Left renal cortex interstitium (tissue), 4 donors: ENCODE data around the gene IGSF8. TPM values are rescaled to one million over a fixed set of nuclear protein-coding genes. Genes with fewer than 3 reads are reported as not detected.

Experiments
- DNase-seq, 4 donors: peaks; one replicate each; pipeline ENCODE4 v3.0.0-alpha.2; 2013; ENCODE audit warnings: low read depth in 4 of 4, low spot score in 2 of 4, missing footprints in 1 of 4
- polyA plus RNA-seq, 4 donors: library from polyadenylated mRNA; unstranded; fragments of 120-200 nt; gene quantifications; one replicate each; pipeline ENCODE4 v1.2.1, GENCODE V29; 2013; ENCODE audit not compliant: insufficient read length in 4 of 4

The IGSF8 gene
- polyA plus RNA-seq, 4 donors, result 26.9 to 43.7 (median 38.6) TPM

DNA sequence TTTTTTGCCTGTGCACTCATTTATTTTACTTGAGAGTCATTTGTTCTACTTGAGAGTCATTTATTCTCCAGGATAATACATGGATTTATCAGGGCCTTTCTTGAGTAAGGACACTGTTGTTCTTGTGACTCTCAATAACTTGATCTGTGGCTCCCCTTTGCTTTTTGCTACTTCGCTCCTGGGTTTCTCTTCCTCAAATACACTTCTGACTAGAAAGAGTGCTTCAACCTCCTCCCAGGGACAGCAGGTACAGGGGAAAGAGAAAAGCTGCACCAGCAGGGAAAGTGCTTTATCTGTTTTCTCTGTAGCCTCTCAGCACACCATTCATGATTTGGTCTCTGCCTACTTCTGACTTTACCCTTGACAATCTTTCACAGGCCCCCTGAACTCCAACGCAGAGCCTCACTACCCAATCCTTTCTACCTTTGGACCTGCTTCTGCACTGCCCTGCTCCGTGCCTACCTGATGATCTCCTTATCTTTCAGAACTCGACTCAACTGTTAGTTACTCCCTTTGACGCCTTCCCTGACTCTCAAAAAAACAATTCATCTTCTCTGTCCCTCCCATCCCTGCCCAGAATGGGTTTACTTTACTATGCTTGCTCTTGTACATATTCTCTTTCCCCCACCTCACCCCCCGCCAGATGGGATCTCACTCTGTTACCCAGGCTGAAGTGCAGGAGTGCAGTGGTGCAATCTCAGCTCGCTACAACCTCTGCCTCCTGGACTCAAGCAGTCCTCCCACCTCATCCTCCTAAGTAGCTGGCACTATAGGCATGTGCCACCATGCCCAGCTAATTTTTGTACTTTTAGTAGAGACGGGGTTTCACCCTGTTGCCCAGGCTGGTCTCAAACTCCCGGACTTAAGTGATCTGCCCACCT is 51.1 kb downstream of the IGSF8 start:
- DNase-seq, result no peak

DNA sequence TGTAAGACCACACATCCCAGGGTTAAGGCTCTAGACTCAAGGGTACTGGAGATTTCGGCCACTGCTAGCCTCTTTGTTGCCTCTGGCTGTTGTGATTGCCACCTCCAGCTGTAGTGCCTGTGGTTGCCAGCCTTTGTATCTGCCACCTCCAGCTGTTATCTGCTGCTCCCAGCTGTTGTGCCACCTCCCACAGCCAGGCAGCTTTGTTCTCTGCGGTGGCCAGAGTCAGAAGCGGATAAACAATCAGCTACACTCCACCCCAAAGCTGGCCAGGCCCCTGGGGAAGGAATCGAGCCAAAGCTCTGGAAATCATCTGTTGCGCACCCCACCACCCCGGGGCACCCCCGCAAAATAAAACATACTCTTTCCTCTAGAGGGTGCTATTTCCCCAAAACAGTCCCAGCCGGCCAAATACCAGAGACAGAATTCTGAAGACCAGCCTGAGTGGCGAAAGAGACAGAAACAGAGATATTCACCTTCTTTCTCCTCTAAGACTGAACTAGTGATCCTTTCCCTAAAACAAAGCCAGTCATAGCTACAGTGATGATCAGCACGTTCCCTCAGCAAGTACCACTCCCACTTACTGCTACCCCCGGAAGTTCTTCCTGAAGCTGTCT is 51.8 kb downstream of the IGSF8 start:
- no peak for DNase-seq

DNA sequence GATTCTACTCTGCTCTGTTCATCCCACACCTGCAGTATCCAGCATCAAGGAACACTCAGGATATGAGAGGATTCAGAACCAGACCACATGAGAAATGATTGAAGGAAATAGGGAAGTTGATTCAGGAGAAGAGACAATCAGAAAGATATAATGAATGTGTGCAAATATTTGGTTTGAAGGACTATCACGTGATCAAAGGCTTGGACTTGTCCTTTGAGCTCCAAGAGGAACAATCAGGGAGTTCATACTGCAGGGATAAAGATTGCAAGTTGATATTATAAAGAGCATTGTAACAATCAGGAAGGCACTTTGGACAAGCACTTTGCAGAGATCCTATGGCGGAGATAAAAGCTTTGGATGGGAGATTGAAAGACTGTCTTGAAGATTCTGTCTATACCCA is 52.8 kb downstream of the IGSF8 start:
- no peak for DNase-seq

GRCh38 chr1:160043543-160043942 is 54.9 kb downstream of the IGSF8 start:
- no peak for DNase-seq

Other genes starting within 250 kb of the IGSF8 start
- gene VSIG8, start 236.0 kb downstream of the IGSF8 start, polyA plus RNA-seq, result 1 to 10 TPM in 1 of 4 donors, under 1 TPM in 3; 0.39 to 1.2 (median 0.65) TPM
- gene CFAP45, start 198.5 kb downstream of the IGSF8 start, polyA plus RNA-seq, result 1 to 10 TPM; 3.7 to 5.2 (median 4.3) TPM
- 100 to 1,000 TPM; 124 to 149 (median 130) TPM for gene TAGLN2, start 173.1 kb downstream of the IGSF8 start, polyA plus RNA-seq
- gene IGSF9, start 153.0 kb downstream of the IGSF8 start, polyA plus RNA-seq, result 10 to 100 TPM in 3 of 4 donors, 1 to 10 TPM in 1; 10.0 to 26.1 (median 18.3) TPM
- not detected for gene SLAMF9, start 144.4 kb downstream of the IGSF8 start, polyA plus RNA-seq
- 10 to 100 TPM; 10.8 to 14.9 (median 11.6) TPM for gene PIGM, start 66.6 kb downstream of the IGSF8 start, polyA plus RNA-seq
- 10 to 100 TPM; 23.4 to 30.9 (median 23.9) TPM for gene KCNJ10, start 28.5 kb downstream of the IGSF8 start, polyA plus RNA-seq
- gene KCNJ9, start 17.1 kb downstream of the IGSF8 start, polyA plus RNA-seq, result under 1 TPM; 0.08 to 0.14 (median 0.12) TPM
- 1 to 10 TPM; 3.9 to 5.7 (median 4.8) TPM for gene ATP1A2, start 17.1 kb upstream of the IGSF8 start, polyA plus RNA-seq
- under 1 TPM in 3 of 4 donors, not detected in 1; 0.04 to 0.43 (median 0.26) TPM for gene ATP1A4, start 53.0 kb upstream of the IGSF8 start, polyA plus RNA-seq
- under 1 TPM; 0.13 to 0.63 (median 0.33) TPM for gene CASQ1, start 92.0 kb upstream of the IGSF8 start, polyA plus RNA-seq
- gene PEA15, start 106.8 kb upstream of the IGSF8 start, polyA plus RNA-seq, result 100 to 1,000 TPM in 2 of 4 donors, 10 to 100 TPM in 2; 86.1 to 130 (median 108) TPM
- gene DCAF8, start 163.9 kb upstream of the IGSF8 start, polyA plus RNA-seq, result 100 to 1,000 TPM; 160 to 276 (median 224) TPM
- gene PEX19, start 186.5 kb upstream of the IGSF8 start, polyA plus RNA-seq, result 10 to 100 TPM; 72.1 to 91.4 (median 78.8) TPM
- 100 to 1,000 TPM; 140 to 179 (median 159) TPM for gene COPA, start 244.6 kb upstream of the IGSF8 start, polyA plus RNA-seq
- gene NCSTN, start 244.8 kb upstream of the IGSF8 start, polyA plus RNA-seq, result 100 to 1,000 TPM; 141 to 159 (median 155) TPM